Spleen (tissue), 7 donors: ENCODE data around the gene POLR1E.

ENCODE experiments used
- CTCF ChIP-seq, 11 experiments: fragments of 200-600 bp in 7 of 11; fragments of 450-650 bp in 4 of 11; sonication (generic) in 4 of 11; IDR thresholded peaks in 8 of 11; conservative IDR thresholded peaks in 3 of 11; 1 replicate in 7 of 11; 2 replicates in 4 of 11; pipeline versions ENCODE4 v1.4.0 to v1.8.0; 2016 to 2021; ENCODE audit warnings: antibody characterized with exemption in 11 of 11, inconsistent platforms in 4 of 11, mild to moderate bottlenecking in 1 of 11
- POLR2A ChIP-seq, 3 donors: fragments of 450-650 bp; IDR thresholded peaks; one replicate each; pipeline ENCODE4 v1.5.1; 2017; ENCODE audit warnings: antibody characterized with exemption in 3 of 3, mild to moderate bottlenecking in 1 of 3
- POLR2AphosphoS5 ChIP-seq, 3 donors: sonication (generic); formaldehyde crosslinking; IDR thresholded peaks; one replicate each; pipeline ENCODE4 v1.5.1; 2017; ENCODE audit warnings: antibody characterized with exemption in 3 of 3
- donor health status: DM: no; HTN: no; CAD: no; lungs with moderate emphysema.
- donor health status: DM: no; HTN: no; CAD: no.
- donor health status: DM: no; HTN: no; CAD: no.

- TF ChIP-seq CTCF (IDR thresholded peaks at IDR 0.05 in 8 of 11, conservative IDR thresholded peaks at IDR 0.05 in 3 of 11) (no peak), POLR2AphosphoS5 (IDR thresholded peaks at IDR 0.05) (no peak), POLR2A (IDR thresholded peaks at IDR 0.05) (no peak)
Observed at GRCh38 chr9:37437010-37437409, 48.7 kb upstream of the POLR1E start.
